Measurements from ENCODE around the gene PNMA1. TPM values are rescaled to one million over a fixed set of nuclear protein-coding genes. Genes with fewer than 3 reads are reported as not detected.

The PNMA1 gene
- total and polyA plus RNA-seq, 2 of the 13 experiments (the other 11 are each of a cell fraction or from before 2014, with no cell fraction given): 7.0 to 8.3 TPM

DNA sequence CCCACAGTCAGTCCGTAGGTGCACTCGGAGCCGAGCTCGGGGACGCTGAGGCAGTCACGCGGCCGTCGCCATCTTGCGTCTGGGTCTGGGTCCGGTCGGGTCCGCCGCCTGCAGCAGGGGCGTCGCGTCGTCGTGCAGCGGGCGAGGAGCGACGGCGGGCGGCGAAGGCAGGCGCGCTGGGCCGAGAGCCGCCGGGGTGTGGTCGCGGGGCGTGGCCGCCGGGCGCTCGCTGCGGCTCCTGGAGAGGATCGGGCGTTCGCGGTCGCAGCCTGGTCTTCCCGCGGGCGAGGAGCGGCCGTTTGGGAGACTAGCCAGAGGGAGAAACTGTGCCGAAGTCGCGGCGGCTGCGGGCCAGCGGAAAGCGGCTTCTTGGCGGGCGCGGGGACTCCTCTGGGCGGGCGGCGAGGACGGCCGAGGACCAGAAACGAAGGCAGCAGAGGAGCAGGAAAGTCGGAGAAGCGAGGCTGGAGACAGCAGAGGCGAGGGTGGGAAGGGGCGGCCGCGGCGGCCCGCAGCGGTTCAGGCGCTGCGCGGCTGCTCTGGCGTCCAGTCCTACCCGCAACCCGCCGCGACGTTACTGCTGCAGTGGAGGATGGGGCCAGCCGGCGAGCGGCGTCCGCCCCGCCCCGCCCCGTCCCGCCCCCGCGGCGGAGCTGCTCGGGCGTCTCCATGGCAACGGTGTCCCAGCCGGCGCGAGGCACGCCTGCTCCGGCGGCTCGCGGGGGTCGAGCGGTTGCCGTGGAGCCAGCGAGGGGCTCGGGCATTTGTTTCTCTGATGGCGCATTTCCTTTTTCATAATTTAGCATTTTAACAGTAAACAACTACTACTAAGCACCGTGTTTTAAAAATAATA, at the start of gene PNMA1 (continued):
- TF ChIP-seq TFDP1 (CRISPR knock-in tag; IDR thresholded peaks at IDR 0.05; ENCODE audit: borderline replicate concordance): peak; percentile 83; the same call in 1 of the 2 replicates
- TF ChIP-seq HOXA7 (CRISPR knock-in tag; IDR thresholded peaks at IDR 0.05): no peak
- TF ChIP-seq PAX8 (CRISPR knock-in tag; IDR thresholded peaks at IDR 0.05; ENCODE audit: borderline replicate concordance): 0 out of 2 replicates have a peak, but pooled peaks have one; percentile 1
- TF ChIP-seq, protein P1, sequence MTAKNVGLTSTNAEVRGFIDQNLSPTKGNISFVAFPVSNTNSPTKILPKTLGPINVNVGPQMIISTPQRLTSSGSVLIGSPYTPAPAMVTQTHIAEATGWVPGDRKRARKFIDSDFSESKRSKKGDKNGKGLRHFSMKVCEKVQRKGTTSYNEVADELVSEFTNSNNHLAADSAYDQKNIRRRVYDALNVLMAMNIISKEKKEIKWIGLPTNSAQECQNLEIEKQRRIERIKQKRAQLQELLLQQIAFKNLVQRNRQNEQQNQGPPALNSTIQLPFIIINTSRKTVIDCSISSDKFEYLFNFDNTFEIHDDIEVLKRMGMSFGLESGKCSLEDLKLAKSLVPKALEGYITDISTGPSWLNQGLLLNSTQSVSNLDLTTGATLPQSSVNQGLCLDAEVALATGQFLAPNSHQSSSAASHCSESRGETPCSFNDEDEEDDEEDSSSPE (CRISPR knock-in tag; IDR thresholded peaks at IDR 0.05): peak; percentile 69
- TF ChIP-seq TSC22D2 (CRISPR knock-in tag; IDR thresholded peaks at IDR 0.05; ENCODE audit: borderline replicate concordance): no peak
- no peak for TF ChIP-seq NR3C1 (CRISPR knock-in tag; IDR thresholded peaks at IDR 0.05)
- TF ChIP-seq RNF2 (conservative IDR thresholded peaks at IDR 0.05; ENCODE audit: low read depth): 0 out of 2 replicates have a peak, but pooled peaks have one; percentile 65
- peak; percentile 45; the same call in 1 of the 2 replicates for TF ChIP-seq SIN3A (IDR thresholded peaks at IDR 0.05; ENCODE audit: borderline replicate concordance, low read depth, low read length)
- TF ChIP-seq ZNF570 (CRISPR knock-in tag; IDR thresholded peaks at IDR 0.05; ENCODE audit: borderline replicate concordance): no peak

DNA sequence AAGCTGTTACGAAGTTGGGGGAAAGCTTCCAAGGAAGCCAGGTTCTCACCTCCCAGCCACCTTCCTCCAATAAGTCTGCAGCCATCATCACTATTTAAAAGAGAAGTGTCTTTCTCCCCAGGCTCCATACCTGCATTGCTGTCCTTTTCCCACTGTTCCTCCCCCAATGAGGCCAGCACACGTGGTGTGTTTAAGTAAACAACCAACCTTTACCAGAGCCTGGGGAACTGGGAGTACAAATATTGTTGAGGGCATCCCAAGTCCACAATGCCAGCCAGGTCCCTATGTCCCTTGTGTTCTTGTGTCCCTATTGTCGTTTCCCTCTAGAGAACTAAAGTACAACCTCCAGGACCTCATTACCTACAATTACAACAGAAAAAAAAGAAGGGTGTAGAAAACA, 49.2 kb upstream of the PNMA1 start:
- H3K27ac ChIP-seq (ENCODE audit: extremely low read length, insufficient read depth, low read length): peak overlapping the region; percentile 66
- in situ Hi-C loops (cut with HindIII; ENCODE audit: extremely low pct_ligation_motif_present, low pct_unique_long_range_greater_than_20kb): no loop called here
- H3K36me3 ChIP-seq (replicated peaks in 1 of 2; ENCODE audit: control insufficient read depth in 1 of 2, insufficient read depth in 2 of 2, low read length in 2 of 2): no peaks in the 10 kb centered on the region
- H2AFZ ChIP-seq (ENCODE audit: low read length): no peak overlapping the region
- peaks cover 76% of the 10 kb centered on the region for H3K4me1 ChIP-seq (ENCODE audit: insufficient read depth, low read length)
- POLR2A ChIA-PET: interaction anchor here (4.3 kb wide), 1 partner anchor 23 kb away, joined by 29 read pairs; no protein-coding TSS in a partner anchor
- CTCF ChIA-PET (ENCODE audit: low intra/inter-chr PET ratio, low total read pairs): no interaction called here
- peak; percentile 94 for FAIRE-seq
- 18% methylated on average over 3 of the region's 3 CpGs for WGBS (ENCODE audit: low lambda C conversion rate)
- peaks cover 14% of the 10 kb centered on the region for H4K20me1 ChIP-seq (ENCODE audit: insufficient read depth, low read length)
- peak; percentile 90 for DNase-seq (ENCODE audit: low spot score)
- H3K9ac ChIP-seq (ENCODE audit: insufficient read depth, low read depth, low read length): 0 out of 2 replicates have a peak overlapping the region, but pooled peaks have one; percentile 49
- no peaks in the 10 kb centered on the region for H3K27me3 ChIP-seq (ENCODE audit: control insufficient read depth in 1 of 2, insufficient read depth in 2 of 2, low read length in 2 of 2)
- peak overlapping the region in 1 of 3 experiments; percentile 31; a peak in 1 of 6 replicates for H3K4me3 ChIP-seq (replicated peaks in 1 of 3; ENCODE audit: insufficient read depth in 1 of 3, low read depth in 2 of 3, low read length in 3 of 3)
- no peaks in the 10 kb centered on the region for H3K9me3 ChIP-seq (ENCODE audit: low read length)
- peak; percentile 49 for ATAC-seq
- H3K4me2 ChIP-seq (ENCODE audit: low read depth, low read length): peak overlapping the region; percentile 43
- H3K79me2 ChIP-seq (ENCODE audit: insufficient read depth, low read length): peaks cover 83% of the 10 kb centered on the region
- no TSS peak for BruUV-seq (replicated peaks)
- intact Hi-C loops (cut with micrococcal nuclease; ENCODE audit: unreplicated experiment): no loop called here
- TF ChIP-seq ZBTB42 (CRISPR knock-in tag; IDR thresholded peaks at IDR 0.05) (no peak), ZNF121 (CRISPR knock-in tag; IDR thresholded peaks at IDR 0.05) (peak; percentile 48; the same call in 1 of the 2 replicates), ZNF792 (CRISPR knock-in tag; IDR thresholded peaks at IDR 0.05) (no peak), NFE2L1 (CRISPR knock-in tag; IDR thresholded peaks at IDR 0.05; ENCODE audit: borderline replicate concordance) (no peak)
- TF ChIP-seq, protein P2, sequence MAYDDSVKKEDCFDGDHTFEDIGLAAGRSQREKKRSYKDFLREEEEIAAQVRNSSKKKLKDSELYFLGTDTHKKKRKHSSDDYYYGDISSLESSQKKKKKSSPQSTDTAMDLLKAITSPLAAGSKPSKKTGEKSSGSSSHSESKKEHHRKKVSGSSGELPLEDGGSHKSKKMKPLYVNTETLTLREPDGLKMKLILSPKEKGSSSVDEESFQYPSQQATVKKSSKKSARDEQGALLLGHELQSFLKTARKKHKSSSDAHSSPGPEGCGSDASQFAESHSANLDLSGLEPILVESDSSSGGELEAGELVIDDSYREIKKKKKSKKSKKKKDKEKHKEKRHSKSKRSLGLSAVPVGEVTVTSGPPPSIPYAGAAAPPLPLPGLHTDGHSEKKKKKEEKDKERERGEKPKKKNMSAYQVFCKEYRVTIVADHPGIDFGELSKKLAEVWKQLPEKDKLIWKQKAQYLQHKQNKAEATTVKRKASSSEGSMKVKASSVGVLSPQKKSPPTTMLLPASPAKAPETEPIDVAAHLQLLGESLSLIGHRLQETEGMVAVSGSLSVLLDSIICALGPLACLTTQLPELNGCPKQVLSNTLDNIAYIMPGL (CRISPR knock-in tag; IDR thresholded peaks at IDR 0.05; ENCODE audit: borderline replicate concordance in 1 of 2, low read depth in 1 of 2): 0 out of 4 replicates have a peak, but pooled peaks of 1 of the 2 experiments have one; percentile 37

Data from HepG2 (cell line).